ENCODE data around the gene SYT13.
A peak's percentile ranks its signal among the peaks of the same experiment; 100 is the strongest.

Gene SYT13

DNA sequence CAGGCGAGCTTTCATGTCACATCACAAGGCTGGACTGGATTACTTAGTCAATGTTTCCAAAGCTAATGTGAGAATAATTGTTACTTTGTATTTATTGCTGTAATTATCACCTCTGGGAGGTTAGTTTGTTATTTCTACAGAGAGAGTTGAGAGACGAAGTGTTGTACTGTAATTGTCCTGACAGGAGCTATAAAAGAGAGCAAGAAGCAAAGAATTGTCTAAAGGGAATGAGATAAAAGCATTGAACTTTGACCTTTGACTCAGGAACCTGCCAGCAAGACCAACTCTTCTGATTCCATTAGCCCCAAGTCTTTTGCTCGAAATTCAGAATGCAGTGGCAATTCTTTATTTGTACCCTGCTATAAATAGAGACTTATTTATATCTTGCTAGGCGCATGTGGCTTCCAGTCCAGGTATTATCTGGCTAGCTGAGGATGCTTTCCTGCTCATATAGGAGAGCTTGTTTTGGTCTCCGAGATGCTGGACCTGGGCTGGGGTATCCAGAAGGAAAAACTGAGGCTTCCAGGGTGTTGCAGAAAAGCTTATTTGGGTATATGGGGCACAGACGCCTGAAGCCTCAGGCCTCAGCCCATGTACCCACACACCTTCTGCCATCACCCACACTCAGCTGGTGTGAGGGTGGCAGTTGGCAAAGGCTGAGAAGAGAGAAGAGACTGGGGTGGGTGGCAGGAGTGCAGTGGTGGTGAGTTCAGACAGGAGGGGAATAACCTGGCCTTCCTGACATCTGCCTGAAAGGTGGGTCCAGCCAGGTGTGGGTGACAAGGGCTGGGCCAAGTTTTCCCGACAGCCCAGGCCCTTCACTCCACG lies 40.7 kb downstream of the SYT13 start:
- DNase-seq = no peak

DNA sequence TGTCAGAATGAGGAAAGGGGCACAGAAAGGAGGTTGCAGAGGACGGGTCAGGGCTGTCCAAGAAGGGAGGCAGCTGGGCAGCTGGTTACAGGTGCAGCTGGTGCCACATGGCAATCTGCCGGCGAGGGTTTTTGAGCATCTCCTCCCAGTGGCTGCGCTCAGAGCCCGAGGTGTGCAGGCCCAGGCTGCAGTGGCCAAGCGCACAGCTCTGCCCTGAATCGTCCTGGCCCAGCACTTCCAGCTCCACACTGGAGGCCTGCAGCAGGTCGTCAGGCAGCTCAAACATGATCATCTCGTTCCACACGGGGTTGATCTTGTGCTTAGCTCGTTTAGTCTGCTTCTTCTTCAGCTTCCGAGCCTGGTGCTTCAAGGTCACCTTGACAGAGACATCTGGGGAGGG lies 42.2 kb downstream of the SYT13 start:
- no peak for DNase-seq

- no peak for DNase-seq
Observed at GRCh38 chr11:45239733-45240132, 46.4 kb downstream of the SYT13 start.

- DNase-seq = peak; percentile 15
Observed at GRCh38 chr11:45238724-45239123, 47.4 kb downstream of the SYT13 start.

GRCh38 chr11:45237711-45238315 lies 48.3 kb downstream of the SYT13 start:
- DNase-seq = no peak

DNA sequence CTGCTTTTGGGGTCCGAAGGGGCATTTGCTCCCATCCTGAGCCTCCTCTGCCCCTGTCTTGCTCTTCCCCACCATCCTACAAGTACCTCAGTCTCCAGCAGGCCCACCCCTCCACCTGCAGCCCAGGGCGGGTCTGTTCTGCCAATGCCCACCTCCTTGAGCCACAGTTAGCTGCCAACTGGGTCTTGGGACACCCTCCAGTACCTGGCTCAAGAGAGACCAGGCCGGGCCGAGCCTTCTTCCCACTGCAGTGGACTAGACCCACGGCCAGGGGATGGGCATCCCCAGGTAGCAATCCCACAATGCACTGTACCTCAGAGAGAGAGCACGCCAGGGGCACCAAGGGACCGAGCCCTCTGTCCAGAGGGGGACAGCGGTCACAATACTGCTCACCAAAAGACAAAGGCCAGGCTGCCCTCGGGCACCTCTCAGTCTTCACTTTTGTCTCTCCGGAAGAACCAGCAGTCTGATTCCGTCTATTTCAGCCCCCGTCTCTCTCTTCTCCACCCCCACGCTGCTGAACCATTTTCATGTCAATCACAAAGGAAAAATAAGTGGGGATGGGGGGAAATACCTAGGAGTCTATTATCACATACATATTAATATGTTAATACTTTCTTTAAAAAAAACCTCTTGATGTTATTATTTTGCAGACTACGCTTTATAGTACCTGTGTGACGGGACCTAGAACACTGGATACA lies 51.7 kb downstream of the SYT13 start:
- DNase-seq = no peak

DNA sequence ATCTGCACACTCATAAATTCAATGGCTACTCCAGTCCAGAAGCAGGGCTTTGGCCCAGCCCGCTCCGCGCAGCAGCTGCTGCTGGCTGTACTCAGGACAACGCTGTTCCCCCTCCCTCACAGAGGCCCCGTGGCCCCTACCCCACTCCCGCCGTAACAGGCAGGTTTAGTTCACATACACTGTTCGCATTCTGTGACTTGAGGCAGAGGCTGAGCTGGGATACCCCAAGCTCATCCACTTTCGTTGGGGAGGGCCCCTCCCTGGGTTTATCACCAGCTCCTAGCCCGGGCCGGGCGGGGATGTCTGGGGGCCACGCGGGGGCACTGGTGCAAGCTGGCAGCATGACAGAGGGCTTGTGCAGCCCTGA lies 52.4 kb downstream of the SYT13 start:
- no peak for DNase-seq

DNA sequence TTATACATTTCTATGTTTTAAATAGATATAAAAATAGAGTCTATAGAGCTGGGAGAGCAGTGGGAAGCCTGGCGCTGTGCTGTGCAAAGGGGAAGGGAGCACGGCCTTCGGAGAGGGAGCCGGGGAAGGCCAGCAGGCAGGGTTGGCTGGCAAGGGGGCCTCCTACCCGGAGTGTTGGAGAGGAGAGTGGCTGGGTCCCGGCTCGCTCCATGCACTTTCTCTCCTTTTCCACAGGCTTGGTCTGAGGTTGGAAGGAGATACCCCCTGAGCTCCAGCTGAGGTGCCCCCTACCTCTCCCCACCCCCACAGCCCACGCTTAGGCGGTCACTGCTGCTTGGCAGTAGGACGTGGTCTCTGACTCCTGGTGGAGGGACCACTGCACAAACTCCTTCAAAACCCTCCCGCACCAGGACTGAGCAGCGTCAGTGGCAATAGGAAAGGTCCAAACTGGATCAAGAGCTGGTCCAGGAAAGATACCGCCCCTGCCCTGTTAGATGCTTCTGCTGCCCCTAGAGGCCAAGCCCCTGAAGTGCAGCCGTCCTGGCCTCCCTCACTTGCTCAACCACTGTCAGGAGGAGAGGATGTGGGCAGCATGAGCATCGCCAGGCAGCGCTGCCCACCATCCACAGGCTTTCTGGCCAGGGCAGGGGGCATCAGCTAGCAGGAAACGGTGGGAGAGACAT lies 52.9 kb downstream of the SYT13 start:
- DNase-seq = peak; percentile 40

DNA sequence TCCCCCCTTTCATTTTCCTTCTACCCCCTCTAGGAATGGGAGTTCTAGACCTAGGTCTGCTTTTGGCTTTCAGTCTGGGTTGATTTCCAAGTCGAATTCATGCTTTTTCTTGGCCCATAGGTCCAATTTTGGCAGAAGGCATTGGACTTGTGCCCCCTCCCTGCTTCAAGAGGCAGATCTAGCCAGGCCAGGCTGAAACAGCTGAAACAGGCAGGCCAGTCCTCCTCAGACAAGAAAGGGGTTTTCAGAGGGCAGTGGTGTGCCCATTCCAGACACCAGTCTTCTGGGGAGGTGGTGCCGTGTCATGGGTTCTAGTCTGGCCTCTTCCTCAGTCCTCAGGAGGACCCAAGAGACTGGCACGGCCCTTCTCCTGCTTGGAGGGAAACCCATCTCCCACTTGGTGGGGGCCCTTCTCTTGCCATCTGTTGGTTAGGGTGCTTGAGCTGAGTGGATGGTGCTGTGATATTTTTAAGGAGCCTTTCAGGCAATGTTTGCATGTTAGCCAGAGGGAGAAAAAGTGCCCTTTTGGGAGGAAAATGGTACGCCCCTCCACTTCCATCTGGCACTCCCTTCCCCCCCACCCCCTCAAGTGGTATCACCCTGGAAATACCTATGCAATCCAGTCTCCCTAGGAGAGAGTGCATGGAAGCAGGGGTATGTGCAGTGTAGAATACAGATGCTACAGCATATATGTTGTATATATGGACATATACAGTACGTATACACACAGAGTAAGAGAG lies 53.6 kb downstream of the SYT13 start:
- DNase-seq = no peak

- no peak for DNase-seq
Observed at GRCh38 chr11:45229401-45230020, 56.6 kb downstream of the SYT13 start.

DNA sequence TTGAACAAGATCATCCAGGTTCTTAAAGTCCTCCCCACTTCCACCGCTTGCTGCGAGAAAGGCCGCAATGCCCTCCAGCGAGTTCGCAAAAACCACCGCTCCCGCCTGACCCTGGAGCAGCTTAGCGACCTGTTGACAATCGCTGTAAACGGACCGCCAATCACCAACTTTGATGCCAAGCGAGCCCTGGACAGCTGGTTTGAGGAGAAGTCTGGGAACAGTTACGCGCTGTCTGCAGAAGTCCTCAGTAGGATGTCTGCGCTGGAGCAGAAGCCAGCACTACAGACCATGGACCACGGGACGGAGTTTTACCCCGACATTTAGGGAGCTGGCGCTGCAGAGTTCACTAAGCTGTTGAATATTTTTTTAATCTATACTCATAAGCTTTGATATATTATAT lies 58.3 kb downstream of the SYT13 start:
- no peak for DNase-seq

GRCh38 chr11:45226901-45227300 lies 59.2 kb downstream of the SYT13 start:
- no peak for DNase-seq

GRCh38 chr11:45225961-45226871 lies 59.9 kb downstream of the SYT13 start:
- DNase-seq = no peak

DNA sequence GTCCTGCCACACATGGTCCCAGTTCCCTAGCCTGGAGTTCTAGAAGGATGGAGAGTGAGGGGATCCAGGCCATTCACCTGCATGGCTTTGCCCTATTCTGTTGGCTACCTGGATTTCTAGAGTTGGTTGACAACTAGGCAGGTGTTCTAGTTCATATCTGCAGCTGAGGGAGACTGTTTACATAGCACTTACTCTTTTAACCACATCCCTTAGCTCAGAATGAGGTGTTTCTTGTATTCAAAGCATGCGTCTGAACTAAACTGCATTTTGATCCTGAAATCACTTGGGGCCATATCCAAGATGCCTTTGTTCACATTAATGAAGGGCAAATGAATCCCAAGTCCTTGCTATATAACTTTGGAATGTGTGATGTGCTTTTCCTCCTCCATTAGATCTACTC lies 60.9 kb downstream of the SYT13 start:
- DNase-seq = no peak

- DNase-seq = no peak
Observed at GRCh38 chr11:45224766-45225165, 61.4 kb downstream of the SYT13 start.

DNA sequence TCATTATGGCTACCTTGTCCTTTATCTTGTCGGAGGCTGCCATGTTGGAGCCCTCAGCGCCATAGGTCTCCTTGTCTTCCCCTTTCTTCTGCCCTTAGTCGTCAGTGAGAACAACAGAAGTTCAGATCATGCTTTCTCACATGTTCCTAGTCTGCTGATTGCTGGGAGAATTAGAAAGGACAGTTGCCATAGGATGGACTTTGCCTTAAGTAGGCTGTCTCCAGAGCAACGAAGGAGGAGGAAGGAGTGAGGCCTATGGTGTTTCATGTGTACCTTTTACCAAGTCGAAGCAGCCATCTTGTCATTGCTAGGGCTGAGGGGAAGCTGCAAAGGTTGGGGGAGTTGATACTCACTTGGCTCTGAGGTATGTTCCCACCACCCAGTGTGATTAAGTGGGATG lies 62.6 kb downstream of the SYT13 start:
- no peak for DNase-seq

- DNase-seq = no peak
Observed at GRCh38 chr11:45219411-45219810, 66.7 kb downstream of the SYT13 start.

- no peak for DNase-seq
Observed at GRCh38 chr11:45218705-45219104, 67.4 kb downstream of the SYT13 start.

DNA sequence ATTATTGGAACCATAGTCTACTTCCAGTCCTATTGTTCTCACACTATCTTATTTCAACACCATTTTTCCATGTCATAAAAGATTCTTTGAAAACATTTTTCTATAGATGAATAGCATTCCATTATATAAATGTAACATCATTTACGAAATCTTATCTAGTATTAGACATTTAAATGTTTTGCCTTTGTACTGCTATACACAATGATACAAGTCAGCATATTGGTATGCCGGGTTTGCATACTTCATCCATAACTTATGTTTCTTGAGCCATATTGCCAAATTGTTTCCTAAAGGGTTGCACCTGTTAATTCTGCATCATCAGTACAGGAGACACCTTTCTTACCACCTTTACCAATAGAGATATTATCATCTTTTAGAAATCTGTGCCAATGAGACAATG lies 68.2 kb downstream of the SYT13 start:
- DNase-seq = peak; percentile 12

DNA sequence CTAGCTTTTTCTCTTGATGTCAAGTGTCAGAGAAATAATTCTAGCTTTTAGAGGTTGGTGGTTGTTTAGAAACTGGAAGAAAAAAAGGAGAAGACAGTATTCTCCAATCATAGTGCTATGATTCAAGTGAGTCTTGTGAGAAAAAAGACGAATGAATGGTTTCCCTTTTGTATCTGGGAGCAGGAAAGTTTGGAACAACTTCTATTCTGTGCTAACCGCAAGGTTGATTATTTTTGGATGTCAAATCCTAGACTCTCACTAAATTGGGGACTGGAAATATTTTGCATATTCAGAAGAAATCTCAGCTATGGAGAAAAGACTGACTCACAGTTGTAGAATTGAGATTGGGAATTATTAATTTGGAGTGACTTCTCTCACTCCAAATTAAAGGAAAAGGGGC lies 69.2 kb downstream of the SYT13 start:
- no peak for DNase-seq

DNA sequence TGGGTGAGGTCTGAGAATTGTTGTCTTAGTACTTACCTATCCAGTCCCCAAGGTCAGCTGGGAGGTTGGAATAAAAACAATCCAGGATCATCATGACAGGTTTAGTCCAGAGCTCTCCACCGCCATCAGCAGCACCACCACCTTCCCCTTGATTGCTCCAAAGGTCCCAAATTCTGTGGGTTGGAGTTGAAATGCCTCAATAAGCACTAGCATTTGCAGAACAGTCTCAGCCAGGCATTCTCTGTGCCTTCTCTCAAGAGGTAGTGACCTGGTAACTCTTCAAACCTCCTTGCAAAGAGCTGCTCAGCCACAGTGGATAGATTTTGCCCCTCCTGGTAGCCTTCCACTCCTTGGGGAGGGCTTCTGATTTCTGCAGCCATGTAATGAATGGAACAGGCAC lies 70.1 kb downstream of the SYT13 start:
- no peak for DNase-seq
